B cell (primary cell): ENCODE results near the gene HMSD. TPM values are rescaled to one million over a fixed set of nuclear protein-coding genes. Genes with fewer than 3 reads are reported as not detected.

Experiments used
- ATAC-seq: fragments of 200-7000 bp; cut with Tn5 transposase; one replicate; pipeline ENCODE4 v1.10.0; 2021; ENCODE audit warnings: low read depth, mild to moderate bottlenecking, moderate number of reproducible peaks, moderate library complexity
- CTCF ChIA-PET: fragments of 350-600 bp; sonication (Branson Sonifier 250); formaldehyde crosslinking; loops from one replicate; lab custom pipeline; 2021; ENCODE audit warnings: antibody characterized with exemption, inconsistent platforms; lab: Charles Lee
- POLR2A ChIA-PET: fragments of 350-600 bp; sonication (Branson Sonifier 250); formaldehyde crosslinking; loops from one replicate; lab custom pipeline; 2021; ENCODE audit warnings: antibody characterized with exemption; lab: Charles Lee
- DNase-seq: peaks from one replicate; pipeline ENCODE4 v3.0.0; 2013
- H2AFZ ChIP-seq: 2 replicates; pipeline ENCODE4 v1.6.1; 2012; ENCODE audit warnings: mild to moderate bottlenecking, low read depth, low read length; ENCODE audit not compliant: insufficient read depth, poor library complexity, severe bottlenecking
- H3K27ac ChIP-seq, 2 donors: 1 replicate in 1 of 2; 2 replicates in 1 of 2; pipeline ENCODE4 v1.5.1; 2012 to 2013; ENCODE audit warnings: low read length in 2 of 2, mild to moderate bottlenecking in 2 of 2, moderate library complexity in 1 of 2
- H3K27me3 ChIP-seq, 4 experiments: fragments of 200-600 bp in 1 of 4; sonication (generic) in 1 of 4; replicated peaks in 1 of 4; 1 replicate in 2 of 4; 2 replicates in 2 of 4; pipeline versions ENCODE4 v1.6.1 to v1.7.0; 2013 to 2016; ENCODE audit warnings: low read length in 3 of 4, mild to moderate bottlenecking in 2 of 4, mixed read lengths in 1 of 4, moderate library complexity in 1 of 4; ENCODE audit not compliant: insufficient read depth in 4 of 4, control insufficient read depth in 3 of 4; ENCODE audit errors: control extremely low read depth in 1 of 4
- H3K36me3 ChIP-seq, 2 experiments: replicated peaks in 1 of 2; 1 replicate in 1 of 2; 2 replicates in 1 of 2; pipeline versions ENCODE4 v1.6.1 to v1.7.1; 2013; ENCODE audit warnings: low read length in 1 of 2; ENCODE audit not compliant: insufficient read depth in 2 of 2, control insufficient read depth in 1 of 2; ENCODE audit errors: control extremely low read depth in 1 of 2, extremely low read depth in 1 of 2
- H3K4me1 ChIP-seq, 2 donors: fragments of 200-600 bp in 1 of 2; sonication (generic) in 1 of 2; 1 replicate in 1 of 2; 2 replicates in 1 of 2; pipeline versions ENCODE4 v1.5.1 to v1.6.1; 2013 to 2017; ENCODE audit warnings: low read length in 2 of 2; ENCODE audit not compliant: control insufficient read depth in 2 of 2, insufficient read depth in 2 of 2
- H3K4me2 ChIP-seq: replicated peaks from 2 replicates; pipeline ENCODE3; 2012; ENCODE audit warnings: mild to moderate bottlenecking, low read depth, low read length; ENCODE audit not compliant: poor library complexity, severe bottlenecking
- H3K4me3 ChIP-seq, 5 experiments: fragments of 200-600 bp in 1 of 5; sonication (generic) in 1 of 5; 1 replicate in 3 of 5; 2 replicates in 2 of 5; pipeline versions ENCODE4 v1.5.1 to v1.7.0; 2011 to 2016; ENCODE audit warnings: low read length in 4 of 5, mild to moderate bottlenecking in 4 of 5, low read depth in 2 of 5, control low read depth in 1 of 5, moderate library complexity in 1 of 5; ENCODE audit not compliant: insufficient read depth in 1 of 5; ENCODE audit errors: control extremely low read depth in 1 of 5, extremely low read depth in 1 of 5
- H3K79me2 ChIP-seq: fragments of 200-600 bp; sonication (generic); one replicate; pipeline ENCODE4 v1.6.0; 2016; ENCODE audit warnings: low read length; ENCODE audit not compliant: control insufficient read depth, insufficient read depth
- H3K9ac ChIP-seq: fragments of 200-600 bp; sonication (generic); 2 replicates; pipeline ENCODE4 v1.6.1; 2017; ENCODE audit warnings: mild to moderate bottlenecking, low read length, moderate library complexity
- H3K9me3 ChIP-seq, 3 donors: one replicate each; pipeline versions ENCODE4 v1.6.1 to v1.7.1; 2013; ENCODE audit warnings: low read length in 2 of 3; ENCODE audit not compliant: control insufficient read depth in 2 of 3, insufficient read depth in 1 of 3; ENCODE audit errors: control extremely low read depth in 1 of 3
- H4K20me1 ChIP-seq: 2 replicates; pipeline ENCODE4 v1.6.0; 2012; ENCODE audit warnings: mild to moderate bottlenecking, low read length; ENCODE audit not compliant: insufficient read depth, control insufficient read depth, poor library complexity, severe bottlenecking
- H3K27ac Mint-ChIP-seq: one replicate; pipeline ENCODE4 v1.8.0; 2021; ENCODE audit warnings: mixed read lengths
- H3K27me3 Mint-ChIP-seq: one replicate; pipeline ENCODE4 v1.8.0; 2021; ENCODE audit warnings: mixed read lengths
- H3K4me1 Mint-ChIP-seq: one replicate; pipeline ENCODE4 v1.8.0; 2021; ENCODE audit warnings: mixed read lengths
- H3K4me3 Mint-ChIP-seq: one replicate; pipeline ENCODE4 v1.8.0; 2021; ENCODE audit warnings: mixed read lengths
- H3K9me3 Mint-ChIP-seq: one replicate; pipeline ENCODE4 v1.8.0; 2022; ENCODE audit warnings: mixed read lengths; ENCODE audit not compliant: insufficient read depth
- EZH2 ChIP-seq: IDR thresholded peaks from 2 replicates; pipeline ENCODE4 v1.6.1; 2012; ENCODE audit warnings: borderline replicate concordance, low read depth, mild to moderate bottlenecking, moderate library complexity, low read length; ENCODE audit not compliant: insufficient read depth, poor library complexity, severe bottlenecking
- WGBS: methylation state at CpG from one replicate; pipeline ENCODE4 v1.1.5; 2013; ENCODE audit warnings: missing lambda C conversion rate; ENCODE audit not compliant: insufficient coverage; 5-methylcytosine and 5-hydroxymethylcytosine counted together
- intact Hi-C: fragments of 100-400 bp; cut with micrococcal nuclease; formaldehyde crosslinking; loops from one replicate; pipeline ENCODE4 v1.10.0; 2022
- polyA plus RNA-seq: library from polyadenylated mRNA; depleted of rRNA; stranded (reverse); fragments of >200 nt; gene quantifications from 2 replicates; pipeline ENCODE4 v1.2.3, GENCODE V29; 2012
- total RNA-seq, 2 donors: library from RNA; stranded (reverse); fragments of 120-200 nt in 1 of 2; gene quantifications; 1 replicate in 1 of 2; 2 replicates in 1 of 2; pipeline versions ENCODE4 v1.2.3 to v1.2.4, GENCODE V29; 2013 to 2022
- TF ChIP-seq, protein P1 (sequence below): fragments of 200-600 bp; IDR thresholded peaks from one replicate; pipeline ENCODE4 v1.8.0; 2022; ENCODE audit warnings: antibody characterized with exemption, mild to moderate bottlenecking

HMSD gene
- total and polyA plus RNA-seq, 2 donors (not counting 1 experiment from before 2014, with no cell fraction given), result 0.04 TPM; not detected in 1

DNA sequence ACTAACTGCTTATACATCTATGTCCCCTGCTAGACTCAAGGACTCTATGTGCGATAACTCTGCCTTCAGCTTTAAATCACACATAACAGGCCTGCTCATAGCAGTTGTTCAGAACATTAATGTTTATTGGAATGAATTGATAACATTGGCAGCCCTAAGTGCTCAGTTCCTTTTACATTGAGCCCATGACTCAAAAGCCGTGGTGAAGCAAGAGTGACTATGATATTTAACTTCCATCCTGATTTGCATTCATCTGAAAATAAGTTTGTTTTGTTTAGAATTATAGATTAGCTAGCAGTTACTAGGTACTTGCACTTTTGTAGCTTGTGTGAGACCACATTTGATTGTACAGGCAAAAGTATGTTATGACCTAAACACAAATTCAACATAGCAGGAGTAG, 27.1 kb upstream of the HMSD start:
- H3K4me1 Mint-ChIP-seq, result no peaks in the 10 kb centered on the region
- H3K4me1 ChIP-seq, result no peaks in the 10 kb centered on the region
- H4K20me1 ChIP-seq, result no peaks in the 10 kb centered on the region
- no peaks in the 10 kb centered on the region for H3K79me2 ChIP-seq
- H3K4me3 Mint-ChIP-seq, result no peak overlapping the region
- ChIA-PET POLR2A (no interaction called here), CTCF (interaction anchor here (1.2 kb wide), 1 partner anchor 14 kb away, joined by 4 read pairs; no protein-coding TSS in a partner anchor)
- TF ChIP-seq, protein P1, sequence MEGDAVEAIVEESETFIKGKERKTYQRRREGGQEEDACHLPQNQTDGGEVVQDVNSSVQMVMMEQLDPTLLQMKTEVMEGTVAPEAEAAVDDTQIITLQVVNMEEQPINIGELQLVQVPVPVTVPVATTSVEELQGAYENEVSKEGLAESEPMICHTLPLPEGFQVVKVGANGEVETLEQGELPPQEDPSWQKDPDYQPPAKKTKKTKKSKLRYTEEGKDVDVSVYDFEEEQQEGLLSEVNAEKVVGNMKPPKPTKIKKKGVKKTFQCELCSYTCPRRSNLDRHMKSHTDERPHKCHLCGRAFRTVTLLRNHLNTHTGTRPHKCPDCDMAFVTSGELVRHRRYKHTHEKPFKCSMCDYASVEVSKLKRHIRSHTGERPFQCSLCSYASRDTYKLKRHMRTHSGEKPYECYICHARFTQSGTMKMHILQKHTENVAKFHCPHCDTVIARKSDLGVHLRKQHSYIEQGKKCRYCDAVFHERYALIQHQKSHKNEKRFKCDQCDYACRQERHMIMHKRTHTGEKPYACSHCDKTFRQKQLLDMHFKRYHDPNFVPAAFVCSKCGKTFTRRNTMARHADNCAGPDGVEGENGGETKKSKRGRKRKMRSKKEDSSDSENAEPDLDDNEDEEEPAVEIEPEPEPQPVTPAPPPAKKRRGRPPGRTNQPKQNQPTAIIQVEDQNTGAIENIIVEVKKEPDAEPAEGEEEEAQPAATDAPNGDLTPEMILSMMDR, result no peak
- no peak for TF ChIP-seq EZH2
- ATAC-seq, result no peak
- no peak overlapping the region for H2AFZ ChIP-seq
- H3K27ac Mint-ChIP-seq, result no peak overlapping the region
- H3K9me3 ChIP-seq, result no peaks in the 10 kb centered on the region
- WGBS, result no CpG with 5 or more reads among the region's 2 CpGs
- intact Hi-C loops, result no loop called here
- no peak for DNase-seq
- no peak overlapping the region for H3K4me2 ChIP-seq
- H3K27ac ChIP-seq, result no peak overlapping the region
- H3K9me3 Mint-ChIP-seq, result no peaks in the 10 kb centered on the region
- no peak overlapping the region for H3K9ac ChIP-seq
- H3K27me3 ChIP-seq, result peaks cover 0 to 3% (median 0%) of the 10 kb centered on the region in 4 experiments
- peaks cover 46% of the 10 kb centered on the region for H3K27me3 Mint-ChIP-seq
- H3K36me3 ChIP-seq, result no peaks in the 10 kb centered on the region
- H3K4me3 ChIP-seq, result no peak overlapping the region

DNA sequence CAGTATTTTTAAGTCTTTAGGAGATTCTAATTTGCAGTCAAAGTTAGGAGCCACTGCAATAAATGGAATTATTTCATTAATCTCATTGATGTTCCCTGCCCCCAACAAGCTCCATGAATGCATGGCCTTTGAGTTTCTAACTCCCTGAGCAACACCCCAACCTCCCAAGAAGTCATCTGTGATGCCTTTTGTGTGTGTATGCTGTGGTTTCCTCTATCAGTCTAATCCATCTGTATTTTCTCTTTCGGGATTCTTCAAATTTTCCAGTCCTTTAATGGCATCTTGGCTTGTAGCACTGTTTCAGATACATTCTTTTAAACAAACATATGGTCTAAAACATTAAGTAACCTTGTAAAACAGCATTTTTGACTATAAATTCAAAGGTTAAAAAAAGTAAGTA, 24.6 kb upstream of the HMSD start:
- Mint-ChIP-seq H3K27ac (no peak overlapping the region), H3K4me3 (no peak overlapping the region), H3K4me1 (peaks cover 2% of the 10 kb centered on the region), H3K9me3 (no peaks in the 10 kb centered on the region), H3K27me3 (peaks cover 45% of the 10 kb centered on the region)
- Histone ChIP-seq H3K4me3 (no peak overlapping the region), H3K27ac (no peak overlapping the region), H4K20me1 (no peaks in the 10 kb centered on the region), H3K9me3 (no peaks in the 10 kb centered on the region), H2AFZ (no peak overlapping the region), H3K4me1 (no peaks in the 10 kb centered on the region), H3K36me3 (no peaks in the 10 kb centered on the region), H3K4me2 (no peak overlapping the region), H3K79me2 (no peaks in the 10 kb centered on the region), H3K27me3 (peaks cover 0 to 3% (median 0%) of the 10 kb centered on the region in 4 experiments), H3K9ac (no peak overlapping the region)
- DNase-seq (no peak), ATAC-seq (no peak)
- WGBS, result no CpG with 5 or more reads among the region's 1 CpG
- ChIA-PET POLR2A (no interaction called here), CTCF (no interaction called here)
- intact Hi-C loops, result no loop called here
- TF ChIP-seq, protein P1, result no peak
- no peak for TF ChIP-seq EZH2
